ENCODE measurements around the gene COL23A1. TPM values are rescaled to one million over a fixed set of nuclear protein-coding genes. Genes with fewer than 3 reads are reported as not detected.

The COL23A1 gene
- polyA plus RNA-seq, 2 of the 4 experiments (the other 2 are of a cell fraction): not detected

- CTCF ChIA-PET: no interaction called here
These were observed 202.9 kb downstream of the COL23A1 start for GRCh38 chr5:178387061-178387855.

DNA sequence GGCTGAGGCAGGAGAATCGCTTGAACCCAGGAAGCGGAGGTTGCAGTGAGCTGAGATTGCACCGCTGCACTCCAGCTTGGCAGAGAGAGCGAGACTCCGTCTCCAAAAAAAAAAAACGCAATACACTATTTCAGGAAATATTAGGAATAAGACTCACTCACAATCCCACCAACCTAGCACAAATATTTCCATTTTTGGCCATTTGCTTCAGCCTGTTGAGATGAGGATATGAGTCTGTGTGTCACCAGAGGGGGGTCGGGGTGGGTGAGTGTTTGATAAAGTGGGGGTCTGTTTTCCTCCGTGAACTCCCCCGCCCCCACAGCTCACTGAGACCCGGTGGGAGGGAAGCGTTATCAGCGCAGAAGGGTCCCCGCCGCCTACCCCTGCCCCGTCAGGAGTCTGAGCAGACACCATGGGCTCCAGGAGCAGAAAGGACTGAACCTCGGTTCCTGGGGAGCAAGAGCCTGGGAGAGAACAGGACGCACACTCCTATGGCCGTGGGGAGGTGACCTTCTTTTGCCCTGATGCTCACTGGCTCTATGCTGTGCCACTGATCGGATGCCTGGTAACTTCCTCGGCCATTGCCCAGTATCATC, 203.8 kb downstream of the COL23A1 start:
- no peak for TF ChIP-seq HOXA7 (CRISPR knock-in tag; IDR thresholded peaks at IDR 0.05)
- TF ChIP-seq USF2 (IDR thresholded peaks at IDR 0.05): no peak
- TF ChIP-seq EHF (CRISPR knock-in tag; IDR thresholded peaks at IDR 0.05): no peak
- WGBS (ENCODE audit: missing lambda C conversion rate): 63% methylated on average over 20 of the region's 20 CpGs
- Histone ChIP-seq H3K4me3 (no peak overlapping the region), H3K4me1 (no peaks in the 10 kb centered on the region), H3K27ac (no peak overlapping the region), H3K4me2 (no peak overlapping the region), H3K9me3 (no peaks in the 10 kb centered on the region)
- FAIRE-seq (no peak), ATAC-seq (no peak), DNase-seq (ENCODE audit: low read depth in 1 of 2, low spot score in 1 of 2) (no peak)
- POLR2A ChIA-PET: no interaction called here
- CTCF ChIA-PET: no interaction called here

More at GRCh38 chr5:178387061-178387855, 202.9 kb downstream of the COL23A1 start:
- TF ChIP-seq POLR2AphosphoS2 (conservative IDR thresholded peaks at IDR 0.05; ENCODE audit: low read length) (no peak), RAD21 (conservative IDR thresholded peaks at IDR 0.05 in 1 of 2, IDR thresholded peaks at IDR 0.05 in 1 of 2) (no peak), USF2 (IDR thresholded peaks at IDR 0.05) (no peak), KDM5A (IDR thresholded peaks at IDR 0.05) (no peak), RARB (CRISPR knock-in tag; IDR thresholded peaks at IDR 0.05) (no peak), BCL3 (IDR thresholded peaks at IDR 0.05) (no peak)
- WGBS (ENCODE audit: missing lambda C conversion rate): 33% methylated on average over 19 of the region's 20 CpGs
- DNase-seq (ENCODE audit: low read depth in 1 of 2, low spot score in 1 of 2) (no peak), FAIRE-seq (no peak), ATAC-seq (no peak)
- Histone ChIP-seq H3K4me3 (no peak overlapping the region), H3K9me3 (no peaks in the 10 kb centered on the region), H3K4me1 (no peaks in the 10 kb centered on the region), H3K27ac (no peak overlapping the region), H3K4me2 (no peak overlapping the region)
- POLR2A ChIA-PET: no interaction called here

- ChIA-PET CTCF (interaction anchor here (0.7 kb wide), 1 partner anchor 75 kb away, joined by 3 read pairs; no protein-coding TSS in a partner anchor), POLR2A (no interaction called here)
- TF ChIP-seq ZC3H11A (IDR thresholded peaks at IDR 0.05) (no peak), SREBF2 (IDR thresholded peaks at IDR 0.05) (no peak), TFCP2L1 (CRISPR knock-in tag; IDR thresholded peaks at IDR 0.05) (no peak), ZSCAN20 (CRISPR knock-in tag; IDR thresholded peaks at IDR 0.05) (no peak), EHF (CRISPR knock-in tag; IDR thresholded peaks at IDR 0.05) (no peak), PHF8 (IDR thresholded peaks at IDR 0.05; ENCODE audit: borderline replicate concordance, low read depth) (no peak), MAZ (IDR thresholded peaks at IDR 0.05; ENCODE audit: borderline replicate concordance, low read depth, low read length) (no peak), POLR2AphosphoS2 (conservative IDR thresholded peaks at IDR 0.05; ENCODE audit: low read length) (no peak), RARB (CRISPR knock-in tag; IDR thresholded peaks at IDR 0.05) (no peak), TP53 (CRISPR knock-in tag; IDR thresholded peaks at IDR 0.05) (no peak), RNF2 (IDR thresholded peaks at IDR 0.05; ENCODE audit: borderline replicate concordance, low read depth) (no peak), BCL3 (IDR thresholded peaks at IDR 0.05) (no peak), HOXA7 (CRISPR knock-in tag; IDR thresholded peaks at IDR 0.05) (no peak)
- TF ChIP-seq, protein P1, sequence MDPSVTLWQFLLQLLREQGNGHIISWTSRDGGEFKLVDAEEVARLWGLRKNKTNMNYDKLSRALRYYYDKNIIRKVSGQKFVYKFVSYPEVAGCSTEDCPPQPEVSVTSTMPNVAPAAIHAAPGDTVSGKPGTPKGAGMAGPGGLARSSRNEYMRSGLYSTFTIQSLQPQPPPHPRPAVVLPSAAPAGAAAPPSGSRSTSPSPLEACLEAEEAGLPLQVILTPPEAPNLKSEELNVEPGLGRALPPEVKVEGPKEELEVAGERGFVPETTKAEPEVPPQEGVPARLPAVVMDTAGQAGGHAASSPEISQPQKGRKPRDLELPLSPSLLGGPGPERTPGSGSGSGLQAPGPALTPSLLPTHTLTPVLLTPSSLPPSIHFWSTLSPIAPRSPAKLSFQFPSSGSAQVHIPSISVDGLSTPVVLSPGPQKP (IDR thresholded peaks at IDR 0.05; ENCODE audit: low read depth, low read length): no peak
- TF ChIP-seq, protein P2, sequence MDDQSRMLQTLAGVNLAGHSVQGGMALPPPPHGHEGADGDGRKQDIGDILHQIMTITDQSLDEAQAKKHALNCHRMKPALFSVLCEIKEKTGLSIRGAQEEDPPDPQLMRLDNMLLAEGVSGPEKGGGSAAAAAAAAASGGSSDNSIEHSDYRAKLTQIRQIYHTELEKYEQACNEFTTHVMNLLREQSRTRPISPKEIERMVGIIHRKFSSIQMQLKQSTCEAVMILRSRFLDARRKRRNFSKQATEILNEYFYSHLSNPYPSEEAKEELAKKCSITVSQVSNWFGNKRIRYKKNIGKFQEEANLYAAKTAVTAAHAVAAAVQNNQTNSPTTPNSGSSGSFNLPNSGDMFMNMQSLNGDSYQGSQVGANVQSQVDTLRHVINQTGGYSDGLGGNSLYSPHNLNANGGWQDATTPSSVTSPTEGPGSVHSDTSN (IDR thresholded peaks at IDR 0.05): no peak
- peak in 1 of 2 experiments; percentile 16 for DNase-seq (ENCODE audit: low read depth in 1 of 2, low spot score in 1 of 2)
- WGBS (ENCODE audit: missing lambda C conversion rate): 21% methylated on average over 11 of the region's 13 CpGs
- no peaks in the 10 kb centered on the region for H3K9me3 ChIP-seq
- H3K4me2 ChIP-seq: no peak overlapping the region
- ATAC-seq: no peak
- no peak overlapping the region for H3K4me3 ChIP-seq
- FAIRE-seq: no peak
- H3K4me1 ChIP-seq: no peaks in the 10 kb centered on the region
- H3K27ac ChIP-seq: no peak overlapping the region
These were observed 204.7 kb downstream of the COL23A1 start for GRCh38 chr5:178385496-178385890.

Measured in A549 (cell line).